Common myeloid progenitor, CD34-positive (primary cell): ENCODE measurements around the gene CHRNA3.
"Not testable (repeated sequence)": the region's sequence is repeated elsewhere in the genome, so short reads cannot be mapped to it uniquely, and the experiment has no call there.

Experiments used
- CTCF ChIA-PET: fragments of 350-600 bp; sonication (Branson Sonifier 250); formaldehyde crosslinking; loops from one replicate; lab custom pipeline; 2021; ENCODE audit warnings: antibody characterized with exemption; lab: Charles Lee
- POLR2A ChIA-PET: fragments of 350-600 bp; sonication (Branson Sonifier 250); formaldehyde crosslinking; loops from one replicate; lab custom pipeline; 2021; ENCODE audit warnings: antibody characterized with exemption; lab: Charles Lee
- DNase-seq, 3 donors: peaks; one replicate each; pipeline versions ENCODE4 v3.0.0 to v3.0.0-alpha.2; 2013
- H3K27ac ChIP-seq, 2 experiments: 1 replicate in 1 of 2; 2 replicates in 1 of 2; pipeline ENCODE4 v1.7.0; 2013; ENCODE audit warnings: inconsistent platforms in 2 of 2, low read length in 2 of 2, mild to moderate bottlenecking in 2 of 2, low read depth in 1 of 2, moderate library complexity in 1 of 2; ENCODE audit not compliant: severe bottlenecking in 2 of 2, insufficient read depth in 1 of 2, poor library complexity in 1 of 2
- H3K27me3 ChIP-seq, 5 experiments: replicated peaks in 2 of 5; 1 replicate in 3 of 5; 2 replicates in 2 of 5; pipeline versions ENCODE4 v1.6.1 to v1.7.0; 2013; ENCODE audit warnings: low read length in 4 of 5, mild to moderate bottlenecking in 2 of 5, moderate library complexity in 2 of 5, inconsistent platforms in 1 of 5; ENCODE audit not compliant: insufficient read depth in 5 of 5, control insufficient read depth in 4 of 5
- H3K36me3 ChIP-seq, 4 experiments: 1 replicate in 2 of 4; 2 replicates in 2 of 4; pipeline versions ENCODE4 v1.6.1 to v1.7.0; 2013; ENCODE audit warnings: low read length in 3 of 4, control low read depth in 1 of 4, mild to moderate bottlenecking in 1 of 4; ENCODE audit not compliant: control insufficient read depth in 4 of 4, insufficient read depth in 4 of 4
- H3K4me1 ChIP-seq, 4 experiments: 1 replicate in 3 of 4; 2 replicates in 1 of 4; pipeline versions ENCODE4 v1.6.1 to v1.7.1; 2013; ENCODE audit warnings: low read length in 3 of 4, mild to moderate bottlenecking in 3 of 4, control low read depth in 1 of 4, inconsistent platforms in 1 of 4, moderate library complexity in 1 of 4; ENCODE audit not compliant: control insufficient read depth in 4 of 4, insufficient read depth in 4 of 4; ENCODE audit errors: control extremely low read depth in 1 of 4
- H3K4me3 ChIP-seq, 7 experiments: 1 replicate in 4 of 7; 2 replicates in 3 of 7; pipeline versions ENCODE4 v1.5.1 to v1.7.0; 2013; ENCODE audit warnings: mild to moderate bottlenecking in 7 of 7, low read length in 6 of 7, moderate library complexity in 6 of 7, inconsistent platforms in 2 of 7, low read depth in 2 of 7, control low read depth in 1 of 7; ENCODE audit not compliant: insufficient read depth in 4 of 7, control insufficient read depth in 1 of 7; ENCODE audit errors: extremely low read depth in 1 of 7
- H3K9me3 ChIP-seq, 5 experiments: 1 replicate in 4 of 5; 2 replicates in 1 of 5; pipeline versions ENCODE4 v1.6.1 to v1.7.1; 2013; ENCODE audit warnings: low read length in 4 of 5, mild to moderate bottlenecking in 2 of 5, inconsistent platforms in 1 of 5, low read depth in 1 of 5, moderate library complexity in 1 of 5; ENCODE audit not compliant: control insufficient read depth in 4 of 5, insufficient read depth in 2 of 5; ENCODE audit errors: control extremely low read depth in 1 of 5
- WGBS: methylation state at CpG from one replicate; pipeline ENCODE4 v1.1.5; 2013; ENCODE audit not compliant: insufficient coverage; 5-methylcytosine and 5-hydroxymethylcytosine counted together

The CHRNA3 gene

DNA sequence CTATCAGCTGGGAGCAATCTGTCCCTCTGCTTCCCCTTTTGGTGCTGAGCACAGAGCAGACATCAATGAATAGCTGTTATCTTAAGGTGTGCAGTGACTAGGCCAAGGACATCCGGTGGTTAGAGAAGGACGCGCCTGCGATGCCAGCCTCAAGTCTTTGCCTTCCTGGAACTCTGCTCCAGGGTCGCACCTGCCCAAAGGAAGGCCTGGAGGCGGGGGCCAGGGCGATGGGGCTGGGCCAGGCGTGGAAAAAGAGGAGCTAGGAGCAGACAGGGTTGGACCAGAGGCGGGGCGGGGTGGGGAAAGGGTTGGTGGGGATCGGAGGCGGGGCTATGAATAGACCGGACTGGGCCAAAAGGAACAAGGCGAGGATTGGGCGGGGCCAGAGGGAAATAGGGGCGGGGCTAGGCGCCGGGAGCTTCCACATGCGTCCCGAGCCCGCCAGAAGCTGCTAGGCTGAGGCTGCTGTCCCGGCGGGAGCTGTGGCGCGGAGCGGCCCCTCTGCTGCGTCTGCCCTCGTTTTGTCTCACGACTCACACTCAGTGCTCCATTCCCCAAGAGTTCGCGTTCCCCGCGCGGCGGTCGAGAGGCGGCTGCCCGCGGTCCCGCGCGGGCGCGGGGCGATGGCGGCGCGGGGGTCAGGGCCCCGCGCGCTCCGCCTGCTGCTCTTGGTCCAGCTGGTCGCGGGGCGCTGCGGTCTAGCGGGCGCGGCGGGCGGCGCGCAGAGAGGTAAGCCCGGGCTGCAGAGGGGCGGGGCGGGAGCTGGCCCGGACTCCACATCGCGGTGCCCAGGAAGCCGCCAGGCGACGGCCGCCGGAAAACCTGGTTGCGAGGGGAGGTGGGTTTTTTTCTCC is 55.5 kb downstream of the CHRNA3 start, which contains the start of gene CHRNA5:
Gene CHRNA5, plus strand, starts transcription at position 424 of the 854 bp plus-strand sequence. Its CDS starts 200 bp downstream, at position 624.
- under 1% methylated on average over 55 of the region's 75 CpGs for WGBS
- peaks cover 3 to 35% (median 27%) of the 10 kb centered on the region in 4 experiments for H3K4me1 ChIP-seq
- CTCF ChIA-PET: interaction anchor here (0.9 to 1.6 kb wide), 6 partner anchors 10 to 308 kb away, joined by 3 to 9 read pairs (median 4); partner anchors contain the start of gene PSMA4
- H3K4me3 ChIP-seq: peak within 1 kb of the TSS; percentile 78 to 96 (median 85)
- POLR2A ChIA-PET: interaction anchor here (2.6 kb wide), 1 partner anchor 25 kb away, joined by 15 read pairs; the partner anchor contains the start of gene PSMA4
- H3K9me3 ChIP-seq: no peaks in the 10 kb centered on the region
- no peak within 1 kb of the TSS for H3K27ac ChIP-seq
- no peaks in the 10 kb centered on the region for H3K36me3 ChIP-seq
- H3K27me3 ChIP-seq: no peaks in the 10 kb centered on the region
- peak; percentile 81 to 94 (median 91) for DNase-seq

DNA sequence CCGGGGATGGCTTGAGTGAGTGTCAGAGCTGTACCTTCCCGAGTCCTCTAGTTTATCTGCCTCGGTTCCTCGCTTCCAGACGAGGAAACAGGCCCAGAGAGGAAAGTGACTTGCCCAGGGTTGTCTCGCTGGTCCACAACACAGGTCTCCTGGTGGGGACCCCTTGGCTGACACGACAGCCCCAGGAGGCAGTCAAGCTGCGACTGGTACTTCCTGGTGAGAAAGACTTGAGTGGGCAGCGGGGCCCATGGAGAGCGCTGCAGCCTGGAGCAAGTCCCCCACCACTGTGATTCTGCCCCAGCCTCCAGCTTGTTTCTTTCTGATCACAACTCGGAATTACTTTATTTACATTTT is 56.1 kb downstream of the CHRNA3 start:
- H3K27me3 ChIP-seq: no peaks in the 10 kb centered on the region
- POLR2A ChIA-PET: interaction anchor here (2.6 kb wide), 1 partner anchor 24 kb away, joined by 15 read pairs; the partner anchor contains the start of gene PSMA4
- H3K4me3 ChIP-seq: peak overlapping the region in 6 of 7 experiments; percentile 82 to 96 (median 88)
- H3K4me1 ChIP-seq: peaks cover 3 to 35% (median 27%) of the 10 kb centered on the region in 4 experiments
- WGBS: 27% methylated on average over 10 of the region's 11 CpGs
- CTCF ChIA-PET: interaction anchor here (1.4 to 1.6 kb wide), 3 partner anchors 9 to 24 kb away, joined by 4 to 9 read pairs (median 5); partner anchors contain the start of gene PSMA4
- H3K27ac ChIP-seq: no peak overlapping the region
- no peaks in the 10 kb centered on the region for H3K36me3 ChIP-seq
- no peaks in the 10 kb centered on the region for H3K9me3 ChIP-seq
- DNase-seq: no peak

DNA sequence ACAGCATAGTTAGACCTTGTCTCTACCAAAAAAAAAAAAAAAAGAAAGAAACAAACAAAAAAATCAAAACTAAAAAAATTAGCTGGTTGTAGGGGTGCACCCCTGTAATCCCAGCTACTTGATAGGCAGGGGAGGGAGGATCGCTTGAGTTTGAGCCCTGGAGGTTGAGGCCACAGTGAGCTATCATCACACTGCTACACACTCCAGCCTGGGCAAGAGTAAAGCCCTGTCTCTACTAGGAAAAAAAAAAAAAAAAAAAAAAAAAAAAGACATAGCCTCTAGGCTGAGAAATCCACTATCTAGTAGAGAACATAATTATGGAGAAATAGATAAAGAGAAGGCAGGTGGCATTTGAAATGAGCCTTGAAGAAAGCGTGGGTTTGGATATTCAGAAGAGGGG is 57.7 kb downstream of the CHRNA3 start:
- no peak overlapping the region for H3K27ac ChIP-seq
- POLR2A ChIA-PET: interaction anchor here (0.6 to 0.8 kb wide), 2 partner anchors 41 to 1372 kb away, joined by 3 to 4 read pairs; no protein-coding TSS in a partner anchor
- CTCF ChIA-PET: interaction anchor here (0.6 to 1.2 kb wide), 2 partner anchors 14 to 23 kb away, joined by 3 to 4 read pairs; no protein-coding TSS in a partner anchor
- H3K27me3 ChIP-seq: no peaks in the 10 kb centered on the region
- no peaks in the 10 kb centered on the region for H3K9me3 ChIP-seq
- peaks cover 3 to 35% (median 27%) of the 10 kb centered on the region in 4 experiments for H3K4me1 ChIP-seq
- H3K4me3 ChIP-seq: no peak overlapping the region
- no peaks in the 10 kb centered on the region for H3K36me3 ChIP-seq
- 100% methylated on average over 1 of the region's 2 CpGs for WGBS
- DNase-seq: no peak

DNA sequence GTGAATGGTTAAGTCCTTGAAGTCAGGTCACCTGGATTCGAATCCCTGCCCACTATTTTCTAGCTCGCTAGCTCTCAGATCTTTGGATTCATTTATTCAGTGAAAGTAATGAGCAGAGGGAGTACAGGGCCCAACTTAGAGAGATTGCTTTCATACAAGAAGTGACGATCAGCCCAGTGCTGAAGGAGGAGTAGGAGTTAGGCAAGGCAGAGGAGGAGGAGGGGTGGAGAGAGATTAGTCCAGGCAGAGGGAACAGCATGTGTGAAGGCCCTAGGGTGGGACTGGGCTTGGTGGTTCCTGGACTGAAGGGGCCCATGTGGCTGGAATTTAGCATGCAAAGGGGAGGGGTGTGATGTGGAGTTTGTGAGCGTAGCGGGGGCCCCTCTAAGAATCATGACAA is 59.3 kb downstream of the CHRNA3 start:
- DNase-seq: no peak
- ChIA-PET CTCF (no interaction called here), POLR2A (no interaction called here)
- Histone ChIP-seq H3K4me3 (no peak overlapping the region), H3K27me3 (no peaks in the 10 kb centered on the region), H3K27ac (no peak overlapping the region), H3K9me3 (no peaks in the 10 kb centered on the region), H3K36me3 (no peaks in the 10 kb centered on the region), H3K4me1 (peaks cover 3 to 22% (median 18%) of the 10 kb centered on the region in 4 experiments)
- 98% methylated on average over 5 of the region's 5 CpGs for WGBS

DNA sequence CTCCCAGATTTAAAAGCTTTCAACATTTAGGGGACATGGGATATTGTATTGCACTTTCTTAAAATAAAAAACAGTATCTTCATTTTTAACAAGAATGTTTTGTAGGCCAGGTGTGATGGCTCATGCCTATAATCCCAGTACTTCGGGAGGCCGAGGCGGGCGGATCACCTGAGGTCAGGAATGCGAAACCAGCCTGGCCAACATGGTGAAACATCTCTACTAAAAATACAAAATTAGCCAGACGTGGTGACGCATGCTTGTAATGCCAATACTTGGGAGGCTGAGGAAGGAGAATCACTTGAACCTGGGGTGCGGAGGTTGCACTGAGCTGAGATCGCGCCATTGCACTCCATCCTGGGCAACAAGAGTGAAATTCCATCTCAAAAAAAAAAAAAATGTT is 60.6 kb downstream of the CHRNA3 start:
- 92% methylated on average over 2 of the region's 10 CpGs for WGBS
- H3K4me3 ChIP-seq, H3K27ac ChIP-seq, H3K4me1 ChIP-seq, POLR2A ChIA-PET, H3K36me3 ChIP-seq, H3K27me3 ChIP-seq, CTCF ChIA-PET, DNase-seq, H3K9me3 ChIP-seq: not testable (repeated sequence)

DNA sequence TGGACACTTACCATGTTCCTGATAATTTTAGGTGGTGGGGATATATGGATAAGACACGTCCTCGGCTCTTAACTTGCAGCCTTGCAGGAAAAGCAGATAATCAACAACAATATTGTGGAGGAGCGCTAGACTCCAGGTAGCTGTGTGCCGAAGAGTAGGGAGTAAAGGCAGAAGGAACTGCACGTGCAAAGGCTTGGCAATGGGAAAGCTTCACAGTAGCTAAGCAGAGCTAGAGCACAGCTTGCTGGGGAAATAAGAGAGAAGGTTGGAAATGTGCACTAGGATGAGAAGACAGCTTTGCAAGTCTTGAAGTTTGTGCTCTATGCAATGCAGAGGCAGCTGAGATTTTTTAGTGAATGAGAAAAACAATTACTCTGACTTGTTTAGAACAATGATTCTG is 68.2 kb downstream of the CHRNA3 start:
- H3K4me1 ChIP-seq: no peaks in the 10 kb centered on the region
- 100% methylated on average over 5 of the region's 5 CpGs for WGBS
- no peaks in the 10 kb centered on the region for H3K27me3 ChIP-seq
- POLR2A ChIA-PET: no interaction called here
- H3K36me3 ChIP-seq: peaks cover 12 to 35% (median 23%) of the 10 kb centered on the region in 4 experiments
- H3K27ac ChIP-seq: no peak overlapping the region
- no peaks in the 10 kb centered on the region for H3K9me3 ChIP-seq
- CTCF ChIA-PET: interaction anchor here (0.7 to 1.9 kb wide), 2 partner anchors 13 to 71 kb away, joined by 3 to 5 read pairs; partner anchors contain the start of gene CHRNA5
- H3K4me3 ChIP-seq: no peak overlapping the region
- DNase-seq: no peak
